Cardiac muscle cell (in vitro differentiated cells and primary cell): ENCODE data around the gene ESRP2. TPM values are rescaled to one million over a fixed set of nuclear protein-coding genes. Genes with fewer than 3 reads are reported as not detected.

ENCODE experiments used
- DNase-seq, 2 donors: peaks; one replicate each; pipeline versions ENCODE4 v3.0.0 to v3.0.0-alpha.2; 2010 to 2017; ENCODE audit warnings: low read depth in 1 of 2, low spot score in 1 of 2
- H3K27ac ChIP-seq: fragments of 200-600 bp; sonication (generic); 2 replicates; pipeline ENCODE4 v1.5.1; 2016
- H3K27me3 ChIP-seq: fragments of 200-600 bp; sonication (generic); 2 replicates; pipeline ENCODE4 v1.6.0; 2016; ENCODE audit warnings: control low read depth
- H3K36me3 ChIP-seq: fragments of 200-600 bp; sonication (generic); 2 replicates; pipeline ENCODE4 v1.5.1; 2016; ENCODE audit warnings: control low read depth
- H3K4me1 ChIP-seq: fragments of 200-600 bp; sonication (generic); 2 replicates; pipeline ENCODE4 v1.8.1; 2017; ENCODE audit warnings: low read depth, mild to moderate bottlenecking, mixed run types
- H3K4me3 ChIP-seq: fragments of 200-600 bp; sonication (generic); 2 replicates; pipeline ENCODE4 v1.5.1; 2016; ENCODE audit warnings: mild to moderate bottlenecking
- H3K9me3 ChIP-seq: fragments of 200-600 bp; sonication (generic); 2 replicates; pipeline ENCODE4 v1.5.1; 2017; ENCODE audit warnings: low read depth, mild to moderate bottlenecking, control low read depth
- CTCF ChIP-seq: IDR thresholded peaks from 2 replicates; pipeline ENCODE4 v1.5.1; 2012; ENCODE audit warnings: low read depth, mild to moderate bottlenecking, low read length
- polyA plus RNA-seq: library from polyadenylated mRNA; unstranded; fragments of >200 nt; fragmentation: Nextera tagmentation; extraction: Ambion mirVana; gene quantifications from 2 replicates; pipeline ENCODE4 v1.2.1, GENCODE V29; 2016
- total RNA-seq: library from RNA; depleted of rRNA; stranded (reverse); fragments of >200 nt; gene quantifications from 2 replicates; pipeline ENCODE4 v1.2.3, GENCODE V29; 2016

Gene ESRP2
- total and polyA plus RNA-seq, 2 experiments from 2014 or later: 1.8 to 2.8 TPM

- no peak for TF ChIP-seq CTCF
- Histone ChIP-seq H3K27me3 (no peaks in the 10 kb centered on the region), H3K4me1 (no peaks in the 10 kb centered on the region), H3K9me3 (no peaks in the 10 kb centered on the region), H3K27ac (no peak overlapping the region), H3K36me3 (peaks cover 16% of the 10 kb centered on the region), H3K4me3 (no peak overlapping the region)
- no peak for DNase-seq
Observed at GRCh38 chr16:68188170-68188569, 47.8 kb downstream of the ESRP2 start.

- Histone ChIP-seq H3K36me3 (peaks cover 16% of the 10 kb centered on the region), H3K4me3 (no peak overlapping the region), H3K27ac (no peak overlapping the region), H3K4me1 (no peaks in the 10 kb centered on the region), H3K9me3 (no peaks in the 10 kb centered on the region), H3K27me3 (no peaks in the 10 kb centered on the region)
- TF ChIP-seq CTCF: no peak
- no peak for DNase-seq
Observed at GRCh38 chr16:68187505-68187904, 48.4 kb downstream of the ESRP2 start.

GRCh38 chr16:68186877-68187276, 49.0 kb downstream of the ESRP2 start:
- Histone ChIP-seq H3K36me3 (peaks cover 16% of the 10 kb centered on the region), H3K27me3 (no peaks in the 10 kb centered on the region), H3K27ac (no peak overlapping the region), H3K9me3 (no peaks in the 10 kb centered on the region), H3K4me1 (no peaks in the 10 kb centered on the region), H3K4me3 (no peak overlapping the region)
- TF ChIP-seq CTCF: no peak
- no peak for DNase-seq

- H3K27ac ChIP-seq: no peak overlapping the region
- H3K4me3 ChIP-seq: no peak overlapping the region
- peaks cover 4% of the 10 kb centered on the region for H3K4me1 ChIP-seq
- H3K27me3 ChIP-seq: no peaks in the 10 kb centered on the region
- no peak for DNase-seq
- no peak for TF ChIP-seq CTCF
- no peaks in the 10 kb centered on the region for H3K9me3 ChIP-seq
- peaks cover 11% of the 10 kb centered on the region for H3K36me3 ChIP-seq
Observed at GRCh38 chr16:68183046-68183445, 52.9 kb downstream of the ESRP2 start.

- H3K4me3 ChIP-seq: no peak overlapping the region
- DNase-seq: no peak
- TF ChIP-seq CTCF: no peak
- peaks cover 12% of the 10 kb centered on the region for H3K36me3 ChIP-seq
- no peak overlapping the region for H3K27ac ChIP-seq
- peaks cover 4% of the 10 kb centered on the region for H3K4me1 ChIP-seq
- no peaks in the 10 kb centered on the region for H3K9me3 ChIP-seq
- H3K27me3 ChIP-seq: no peaks in the 10 kb centered on the region
Observed at GRCh38 chr16:68179855-68180254, 56.1 kb downstream of the ESRP2 start.
